Inferior parietal cortex (tissue), 1 donor: Measurements from ENCODE around the gene TAF11L12.
"Not testable (repeated sequence)": the region's sequence is repeated elsewhere in the genome, so short reads cannot be mapped to it uniquely, and the experiment has no call there.

Experiments
- DNase-seq: peaks from one replicate; pipeline ENCODE4 v3.0.0-alpha.2; 2016; ENCODE audit errors: extremely low spot score

Gene TAF11L12

GRCh38 chr5:17610092-17610491 is at the start of gene TAF11L12:
TAF11L12 (plus strand) TSS chr5:17610392.
- DNase-seq = not testable (repeated sequence)

- DNase-seq = not testable (repeated sequence)
These were observed 24.5 kb upstream of the TAF11L12 start, which contains the start of gene TAF11L7 for GRCh38 chr5:17585658-17586057. TAF11L7 (minus strand) TSS chr5:17585758.

- DNase-seq = not testable (repeated sequence)
These were observed 19.3 kb upstream of the TAF11L12 start, which contains the start of gene TAF11L8 for GRCh38 chr5:17590860-17591259. TAF11L8 (minus strand) TSS chr5:17590960.

DNA sequence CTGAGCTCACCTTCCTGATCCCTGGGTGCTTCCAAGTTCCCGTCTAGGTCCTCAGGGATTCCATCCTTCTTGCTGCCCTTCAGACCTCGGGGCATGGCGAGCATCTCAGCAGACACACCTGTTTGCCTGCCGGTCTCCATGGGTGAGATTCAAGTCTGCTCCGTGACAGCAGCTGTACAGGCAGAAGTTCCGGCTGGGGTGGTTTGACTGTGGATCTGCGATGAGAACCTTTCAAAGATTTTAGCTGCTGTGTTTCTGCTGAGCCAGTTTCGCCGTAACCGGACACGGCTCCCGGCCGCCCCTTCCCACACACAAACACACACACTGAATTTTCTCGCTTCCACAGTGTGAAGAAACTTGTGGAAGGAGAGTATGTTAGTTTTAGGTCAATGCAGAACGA is 15.9 kb upstream of the TAF11L12 start, which contains the start of gene TAF11L9:
Gene TAF11L9, minus strand, starts transcription at position 140 of the 400 bp plus-strand sequence.
- DNase-seq = not testable (repeated sequence)

DNA sequence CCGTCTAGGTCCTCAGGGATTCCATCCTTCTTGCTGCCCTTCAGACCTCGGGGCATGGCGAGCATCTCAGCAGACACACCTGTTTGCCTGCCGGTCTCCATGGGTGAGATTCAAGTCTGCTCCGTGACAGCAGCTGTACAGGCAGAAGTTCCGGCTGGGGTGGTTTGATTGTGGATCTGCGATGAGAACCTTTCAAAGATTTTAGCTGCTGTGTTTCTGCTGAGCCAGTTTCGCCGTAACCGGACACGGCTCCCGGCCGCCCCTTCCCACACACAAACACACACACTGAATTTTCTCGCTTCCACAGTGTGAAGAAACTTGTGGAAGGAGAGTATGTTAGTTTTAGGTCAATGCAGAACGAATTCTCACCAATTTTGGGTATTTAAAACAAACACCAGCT is 12.5 kb upstream of the TAF11L12 start, which contains the start of gene TAF11L10:
Gene TAF11L10, minus strand, starts transcription at position 101 of the 400 bp plus-strand sequence.
- DNase-seq = not testable (repeated sequence)

DNA sequence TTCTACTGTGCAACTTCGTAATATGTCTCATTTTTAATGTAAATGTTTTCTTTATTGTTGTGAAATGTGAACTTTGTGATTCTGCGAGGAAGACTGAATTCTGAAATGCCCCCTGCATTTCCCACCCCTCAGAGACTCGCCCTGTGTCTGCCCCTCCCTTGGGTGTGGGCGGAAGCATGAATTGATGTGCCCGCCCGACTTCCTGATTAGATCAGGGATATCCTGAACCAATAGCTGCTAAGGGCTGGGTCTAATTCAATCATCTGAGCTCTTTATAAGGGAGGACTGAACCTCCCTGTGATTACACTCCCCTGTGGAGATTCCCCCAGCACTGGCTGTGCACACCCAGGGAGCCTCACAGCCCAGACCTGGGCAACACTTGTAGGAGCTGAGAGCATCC is 6.3 kb upstream of the TAF11L12 start, which contains the start of gene TAF11L11:
Gene TAF11L11, plus strand, starts transcription at position 304 of the 400 bp plus-strand sequence.
- not testable (repeated sequence) for DNase-seq

DNA sequence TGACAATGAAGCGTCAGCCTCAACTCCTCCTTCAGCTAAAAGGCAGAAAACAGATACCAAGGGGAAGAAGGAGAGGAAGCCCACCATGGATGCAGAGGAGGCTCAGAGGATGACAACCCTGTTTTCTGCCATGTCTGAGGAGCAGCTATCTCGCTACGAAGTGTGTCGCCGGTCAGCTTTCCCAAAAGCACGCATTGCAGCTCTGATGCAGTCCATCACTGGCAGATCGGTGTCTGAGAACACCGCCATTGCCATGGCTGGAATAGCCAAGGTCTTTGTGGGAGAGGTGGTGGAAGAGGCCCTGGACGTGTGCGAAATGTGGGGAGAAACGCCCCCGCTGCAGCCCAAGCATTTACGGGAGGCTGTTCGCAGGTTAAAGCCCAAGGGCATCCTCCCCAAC is 5.2 kb upstream of the TAF11L12 start:
- no peak for DNase-seq

DNA sequence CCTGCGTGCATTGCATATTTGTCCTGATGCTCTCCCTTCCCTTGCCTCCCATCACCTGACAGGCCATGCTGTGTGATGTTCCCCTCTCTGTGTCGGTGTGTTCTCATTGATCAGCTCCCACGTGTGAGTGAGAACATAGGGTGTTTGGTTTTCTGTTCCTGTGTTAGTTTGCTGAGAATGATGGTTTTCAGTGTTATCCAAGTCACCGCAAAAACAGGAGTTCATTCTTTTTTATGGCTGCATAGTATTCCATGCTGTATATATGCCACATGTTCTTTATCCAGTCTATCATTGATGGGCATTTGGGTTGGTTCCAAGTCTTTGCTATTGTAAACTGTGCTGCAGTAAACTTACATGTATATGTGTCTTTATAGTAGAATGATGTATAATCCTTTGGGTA is 2.7 kb upstream of the TAF11L12 start:
- DNase-seq = not testable (repeated sequence)

GRCh38 chr5:17614872-17615605 is 4.8 kb downstream of the TAF11L12 start:
- DNase-seq = no peak

DNA sequence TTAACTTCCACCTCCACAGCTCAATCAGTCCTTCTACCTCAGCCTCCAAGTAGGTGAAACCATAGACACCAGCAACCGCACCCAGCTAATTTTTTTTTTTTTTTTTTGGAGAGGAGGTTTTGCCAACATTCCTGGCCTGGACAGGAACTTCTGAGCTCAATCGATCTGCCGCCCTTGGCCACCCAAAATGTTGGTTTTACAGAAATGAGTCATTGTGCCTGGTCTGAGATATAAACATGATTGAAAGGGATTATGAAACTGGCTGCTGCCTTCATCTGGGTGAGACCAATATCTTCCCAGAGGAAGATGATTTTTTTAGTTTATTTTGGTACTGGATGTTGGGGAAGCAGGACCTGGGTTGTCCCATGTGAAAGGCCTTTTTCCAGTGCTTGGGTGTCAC is 9.2 kb downstream of the TAF11L12 start:
- DNase-seq = no peak

GRCh38 chr5:17620627-17621026 is 10.4 kb downstream of the TAF11L12 start:
- DNase-seq = no peak

- DNase-seq = no peak
These were observed 15.5 kb downstream of the TAF11L12 start for GRCh38 chr5:17625686-17626085.

GRCh38 chr5:17631788-17632187 is 21.6 kb downstream of the TAF11L12 start, which contains the start of gene TAF11L13:
TAF11L13 (plus strand) TSS chr5:17632088.
- not testable (repeated sequence) for DNase-seq

DNA sequence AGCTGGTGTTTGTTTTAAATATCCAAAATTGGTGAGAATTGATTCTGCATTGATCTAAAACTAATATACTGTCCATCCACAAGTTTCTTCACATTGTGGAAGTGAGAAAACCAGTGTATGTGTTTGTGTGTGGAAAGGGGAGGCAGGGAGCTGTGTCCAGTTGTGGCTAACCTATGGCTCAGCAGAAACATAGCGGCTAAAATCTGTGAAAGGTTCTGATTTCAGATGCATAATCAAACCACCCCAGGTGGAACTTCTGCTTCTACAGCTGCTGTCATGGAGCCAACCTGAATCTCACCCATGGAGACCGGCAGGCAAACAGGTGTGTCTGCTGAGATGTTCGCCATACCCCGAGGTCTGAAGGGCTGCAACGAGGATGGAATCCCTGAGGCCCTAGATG is 24.0 kb downstream of the TAF11L12 start, which contains the start of gene TAF11L14:
Gene TAF11L14, plus strand, starts transcription at position 301 of the 400 bp plus-strand sequence.
- no peak for DNase-seq

GRCh38 chr5:17649232-17649631 is 39.0 kb downstream of the TAF11L12 start:
- not testable (repeated sequence) for DNase-seq

DNA sequence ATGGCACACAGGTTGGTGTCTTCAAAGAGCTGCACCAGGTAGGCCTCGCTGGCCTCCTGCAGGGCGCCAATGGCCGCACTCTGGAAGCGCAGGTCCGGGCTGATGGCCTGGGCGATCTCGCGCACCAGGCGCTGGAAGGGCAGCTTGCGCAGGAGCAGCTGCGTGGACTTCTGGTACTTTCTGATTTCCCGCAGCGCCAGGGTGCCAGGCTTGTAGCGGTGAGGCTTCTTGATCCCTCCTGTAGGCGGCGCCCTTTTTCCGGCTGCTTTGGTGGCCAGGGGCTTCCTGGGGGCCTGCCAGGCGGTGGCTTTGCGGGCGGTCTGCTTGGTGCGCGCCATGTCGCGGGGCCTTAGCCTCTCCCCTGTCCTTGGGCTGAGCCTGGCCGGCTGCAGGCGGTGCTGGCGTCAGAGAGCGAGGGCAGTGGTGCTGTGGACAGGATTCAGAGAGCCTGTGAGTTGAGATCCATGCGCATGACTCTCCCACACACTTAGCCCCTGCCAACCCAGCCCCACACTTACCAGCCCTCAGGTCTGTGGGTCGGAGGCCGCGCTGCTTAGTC is 45.1 kb downstream of the TAF11L12 start:
- not testable (repeated sequence) for DNase-seq

- no peak for DNase-seq
These were observed 45.7 kb downstream of the TAF11L12 start for GRCh38 chr5:17655921-17656320.
